Suprapubic skin (tissue), 4 donors: ENCODE measurements around the gene PDGFRB. TPM values are rescaled to one million over a fixed set of nuclear protein-coding genes. Genes with fewer than 3 reads are reported as not detected.

Experiments
- DNase-seq, 2 donors: peaks; one replicate each; pipeline ENCODE4 v3.0.0-alpha.2; 2019; ENCODE audit warnings: low spot score in 2 of 2
- H3K27ac ChIP-seq: fragments of 200-600 bp; sonication (generic); one replicate; pipeline ENCODE4 v1.5.1; 2019
- H3K27me3 ChIP-seq: fragments of 200-600 bp; sonication (generic); one replicate; pipeline ENCODE4 v1.5.1; 2019
- H3K36me3 ChIP-seq: fragments of 200-600 bp; sonication (generic); one replicate; pipeline ENCODE4 v1.5.1; 2019
- H3K4me1 ChIP-seq: fragments of 200-600 bp; sonication (generic); one replicate; pipeline ENCODE4 v1.5.1; 2019
- H3K4me3 ChIP-seq: fragments of 200-600 bp; sonication (generic); one replicate; pipeline ENCODE4 v1.5.1; 2019; ENCODE audit warnings: mild to moderate bottlenecking
- H3K9me3 ChIP-seq: fragments of 200-600 bp; sonication (generic); one replicate; pipeline ENCODE4 v1.5.1; 2019
- EP300 ChIP-seq: sonication (generic); formaldehyde crosslinking; IDR thresholded peaks from one replicate; pipeline ENCODE4 v1.6.1; 2017; ENCODE audit warnings: antibody characterized with exemption
- POLR2A ChIP-seq, 2 donors: fragments of 450-650 bp; IDR thresholded peaks; one replicate each; pipeline ENCODE4 v1.6.1; 2017; ENCODE audit warnings: antibody characterized with exemption in 2 of 2, mild to moderate bottlenecking in 2 of 2, moderate library complexity in 2 of 2
- POLR2AphosphoS5 ChIP-seq, 3 donors: sonication (generic); formaldehyde crosslinking; IDR thresholded peaks; one replicate each; pipeline ENCODE4 v1.6.1; 2017; ENCODE audit warnings: antibody characterized with exemption in 3 of 3
- WGBS: methylation state at CpG from one replicate; pipeline ENCODE4 v1.1.5; 2018; 5-methylcytosine and 5-hydroxymethylcytosine counted together
- total RNA-seq, 4 donors: library from RNA; depleted of rRNA; stranded (reverse); fragments of >200 nt; gene quantifications; one replicate each; pipeline ENCODE4 v1.1.0, GENCODE V29; 2016
- TF ChIP-seq, protein P1 (sequence below), 2 donors: fragments of 200-600 bp in 1 of 2; fragments of 450-650 bp in 1 of 2; sonication (generic) in 1 of 2; IDR thresholded peaks; one replicate each; pipeline ENCODE4 v1.5.1; 2016 to 2019; ENCODE audit warnings: antibody characterized with exemption in 2 of 2, mild to moderate bottlenecking in 1 of 2, moderate library complexity in 1 of 2

The PDGFRB gene
- total RNA-seq, 4 donors from 2014 or later: 23.8 to 51.4 (median 43.9) TPM

GRCh38 chr5:150177721-150178120, 22.1 kb upstream of the PDGFRB start:
- no peak for DNase-seq
- 71% methylated on average over 4 of the region's 4 CpGs for WGBS
- TF ChIP-seq, protein P1, sequence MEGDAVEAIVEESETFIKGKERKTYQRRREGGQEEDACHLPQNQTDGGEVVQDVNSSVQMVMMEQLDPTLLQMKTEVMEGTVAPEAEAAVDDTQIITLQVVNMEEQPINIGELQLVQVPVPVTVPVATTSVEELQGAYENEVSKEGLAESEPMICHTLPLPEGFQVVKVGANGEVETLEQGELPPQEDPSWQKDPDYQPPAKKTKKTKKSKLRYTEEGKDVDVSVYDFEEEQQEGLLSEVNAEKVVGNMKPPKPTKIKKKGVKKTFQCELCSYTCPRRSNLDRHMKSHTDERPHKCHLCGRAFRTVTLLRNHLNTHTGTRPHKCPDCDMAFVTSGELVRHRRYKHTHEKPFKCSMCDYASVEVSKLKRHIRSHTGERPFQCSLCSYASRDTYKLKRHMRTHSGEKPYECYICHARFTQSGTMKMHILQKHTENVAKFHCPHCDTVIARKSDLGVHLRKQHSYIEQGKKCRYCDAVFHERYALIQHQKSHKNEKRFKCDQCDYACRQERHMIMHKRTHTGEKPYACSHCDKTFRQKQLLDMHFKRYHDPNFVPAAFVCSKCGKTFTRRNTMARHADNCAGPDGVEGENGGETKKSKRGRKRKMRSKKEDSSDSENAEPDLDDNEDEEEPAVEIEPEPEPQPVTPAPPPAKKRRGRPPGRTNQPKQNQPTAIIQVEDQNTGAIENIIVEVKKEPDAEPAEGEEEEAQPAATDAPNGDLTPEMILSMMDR (IDR thresholded peaks at IDR 0.05): no peak
- TF ChIP-seq POLR2AphosphoS5 (IDR thresholded peaks at IDR 0.05) (no peak), EP300 (no peak), POLR2A (IDR thresholded peaks at IDR 0.05) (no peak)
- Histone ChIP-seq H3K4me3 (no peak overlapping the region), H3K9me3 (no peaks in the 10 kb centered on the region), H3K4me1 (peaks cover 35% of the 10 kb centered on the region), H3K36me3 (no peaks in the 10 kb centered on the region), H3K27me3 (no peaks in the 10 kb centered on the region), H3K27ac (no peak overlapping the region)

- TF ChIP-seq POLR2A (IDR thresholded peaks at IDR 0.05) (no peak), EP300 (no peak), POLR2AphosphoS5 (IDR thresholded peaks at IDR 0.05) (no peak)
- H3K36me3 ChIP-seq: no peaks in the 10 kb centered on the region
- no peak overlapping the region for H3K4me3 ChIP-seq
- 87% methylated on average over 6 of the region's 8 CpGs for WGBS
- H3K4me1 ChIP-seq: peaks cover 35% of the 10 kb centered on the region
- H3K9me3 ChIP-seq: no peaks in the 10 kb centered on the region
- no peak for DNase-seq
- no peaks in the 10 kb centered on the region for H3K27me3 ChIP-seq
- no peak overlapping the region for H3K27ac ChIP-seq
These were observed 21.3 kb upstream of the PDGFRB start for GRCh38 chr5:150176745-150177477.

DNA sequence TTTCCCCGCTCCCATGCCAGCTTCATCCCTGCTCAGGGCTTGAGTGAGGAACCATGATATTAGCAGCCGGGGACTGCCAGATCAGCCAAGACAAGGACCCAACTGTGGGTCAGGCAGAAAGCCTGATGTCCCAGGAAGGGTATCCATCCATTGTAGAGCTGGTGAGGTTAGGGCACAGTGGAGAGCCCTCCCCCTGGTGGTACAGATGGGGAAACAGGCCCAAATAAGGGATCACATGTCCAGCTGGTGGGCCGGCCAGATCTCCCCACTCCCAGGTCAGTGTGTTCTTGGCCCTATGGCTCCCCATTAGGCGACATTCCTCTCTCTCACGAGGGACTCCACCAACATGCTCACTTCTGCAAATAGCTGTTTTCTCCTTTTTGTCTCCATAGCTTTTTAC, 19.9 kb upstream of the PDGFRB start:
- no peak overlapping the region for H3K4me3 ChIP-seq
- H3K27ac ChIP-seq: no peak overlapping the region
- H3K9me3 ChIP-seq: no peaks in the 10 kb centered on the region
- DNase-seq: no peak
- H3K27me3 ChIP-seq: no peaks in the 10 kb centered on the region
- peaks cover 21% of the 10 kb centered on the region for H3K4me1 ChIP-seq
- TF ChIP-seq, protein P1 (IDR thresholded peaks at IDR 0.05): peak in 1 of 2 donors; percentile 19
- no peak for TF ChIP-seq POLR2A (IDR thresholded peaks at IDR 0.05)
- no peak for TF ChIP-seq POLR2AphosphoS5 (IDR thresholded peaks at IDR 0.05)
- TF ChIP-seq EP300: no peak
- no peaks in the 10 kb centered on the region for H3K36me3 ChIP-seq
- WGBS: 62% methylated on average over 4 of the region's 5 CpGs

DNA sequence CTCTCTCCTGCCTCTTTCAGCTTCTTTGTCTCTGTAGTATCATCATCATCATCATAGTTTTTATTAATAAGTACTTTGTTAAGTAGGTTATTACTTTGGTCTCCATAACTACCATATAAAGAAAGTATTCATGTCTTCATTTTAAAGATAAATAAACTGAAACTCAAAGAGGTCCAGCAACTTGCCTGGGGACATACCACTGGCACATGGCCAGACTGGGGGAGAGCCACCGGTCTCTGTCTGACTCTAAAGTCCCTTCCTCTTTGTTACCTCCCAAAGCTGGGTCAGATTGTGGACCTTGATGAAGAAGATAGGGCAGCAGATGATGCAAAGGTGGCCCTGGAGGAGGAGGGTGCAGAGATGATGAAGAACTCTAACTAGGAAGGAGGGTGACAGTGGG, 19.4 kb upstream of the PDGFRB start:
- no peak for TF ChIP-seq POLR2AphosphoS5 (IDR thresholded peaks at IDR 0.05)
- TF ChIP-seq POLR2A (IDR thresholded peaks at IDR 0.05): no peak
- TF ChIP-seq, protein P1 (IDR thresholded peaks at IDR 0.05): no peak
- TF ChIP-seq EP300: no peak
- 52% methylated on average over 1 of the region's 1 CpG for WGBS
- no peak overlapping the region for H3K27ac ChIP-seq
- H3K4me3 ChIP-seq: no peak overlapping the region
- H3K36me3 ChIP-seq: no peaks in the 10 kb centered on the region
- no peak for DNase-seq
- H3K9me3 ChIP-seq: no peaks in the 10 kb centered on the region
- peaks cover 18% of the 10 kb centered on the region for H3K4me1 ChIP-seq
- H3K27me3 ChIP-seq: no peaks in the 10 kb centered on the region

- WGBS: 73% methylated on average over 6 of the region's 6 CpGs
- H3K9me3 ChIP-seq: no peaks in the 10 kb centered on the region
- no peak overlapping the region for H3K4me3 ChIP-seq
- H3K27me3 ChIP-seq: no peaks in the 10 kb centered on the region
- H3K4me1 ChIP-seq: peaks cover 10% of the 10 kb centered on the region
- H3K27ac ChIP-seq: no peak overlapping the region
- no peak for DNase-seq
- TF ChIP-seq POLR2A (IDR thresholded peaks at IDR 0.05) (no peak), POLR2AphosphoS5 (IDR thresholded peaks at IDR 0.05) (no peak)
- H3K36me3 ChIP-seq: no peaks in the 10 kb centered on the region
These were observed 18.6 kb upstream of the PDGFRB start for GRCh38 chr5:150174285-150174684.

DNA sequence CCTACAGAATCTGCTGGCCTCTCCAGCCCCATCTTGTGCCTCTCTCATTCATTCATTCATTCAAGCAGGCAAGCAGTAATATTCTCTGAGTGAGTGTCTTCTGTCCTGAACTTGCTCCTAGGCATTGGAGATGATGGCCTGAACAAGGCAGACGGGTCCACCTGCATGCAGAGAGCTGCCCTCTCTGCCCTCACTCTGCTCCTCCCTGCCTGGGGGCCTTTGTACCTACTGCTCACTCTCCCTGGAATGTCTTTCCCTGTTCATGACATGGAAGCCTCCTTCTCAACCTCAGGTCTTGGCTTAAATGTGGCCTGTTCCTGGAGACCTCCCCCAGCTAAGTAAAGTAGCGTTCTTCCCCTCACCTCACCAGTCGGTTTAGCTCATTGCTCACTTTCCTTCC, 17.5 kb upstream of the PDGFRB start:
- Histone ChIP-seq H3K36me3 (no peaks in the 10 kb centered on the region), H3K27ac (no peak overlapping the region), H3K9me3 (no peaks in the 10 kb centered on the region), H3K4me3 (no peak overlapping the region), H3K4me1 (peaks cover 10% of the 10 kb centered on the region), H3K27me3 (peaks cover under 1% of the 10 kb centered on the region)
- DNase-seq: no peak
- TF ChIP-seq POLR2A (IDR thresholded peaks at IDR 0.05): no peak
- TF ChIP-seq POLR2AphosphoS5 (IDR thresholded peaks at IDR 0.05): no peak
- TF ChIP-seq, protein P1 (IDR thresholded peaks at IDR 0.05): no peak
- no peak for TF ChIP-seq EP300
- 82% methylated on average over 3 of the region's 3 CpGs for WGBS
